DMS 273 (cell line): ENCODE measurements around the gene NLRP8.
"Not testable (repeated sequence)": the region's sequence is repeated elsewhere in the genome, so short reads cannot be mapped to it uniquely, and the experiment has no call there.

Experiments
- DNase-seq: peaks from one replicate; lab custom pipeline; 2025; ENCODE audit not compliant: unreplicated experiment; lab: John Stamatoyannopoulos, UW

NLRP8 gene

DNA sequence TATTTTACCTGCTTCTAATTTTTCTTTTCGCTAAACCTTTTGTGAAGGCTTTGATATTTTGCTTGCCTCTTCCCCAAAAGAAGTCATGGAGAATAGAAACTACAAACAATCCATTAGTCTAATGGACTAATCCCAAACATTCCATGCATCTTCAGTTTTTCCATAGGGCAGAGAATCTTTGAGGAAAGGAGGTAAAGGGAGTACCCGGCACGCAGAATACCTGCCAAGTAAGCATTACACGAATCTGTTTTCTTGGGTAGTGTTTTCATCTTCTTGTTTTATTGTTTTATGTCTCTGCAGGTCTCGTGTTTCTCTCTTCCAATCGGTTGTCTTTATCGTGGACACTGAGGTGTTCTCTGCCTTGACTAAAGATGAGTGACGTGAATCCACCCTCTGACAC lies at the start of gene NLRP8:
Gene NLRP8 (plus strand): TSS at position 301 of the 400 bp plus-strand sequence.
- DNase-seq, result no peak

DNA sequence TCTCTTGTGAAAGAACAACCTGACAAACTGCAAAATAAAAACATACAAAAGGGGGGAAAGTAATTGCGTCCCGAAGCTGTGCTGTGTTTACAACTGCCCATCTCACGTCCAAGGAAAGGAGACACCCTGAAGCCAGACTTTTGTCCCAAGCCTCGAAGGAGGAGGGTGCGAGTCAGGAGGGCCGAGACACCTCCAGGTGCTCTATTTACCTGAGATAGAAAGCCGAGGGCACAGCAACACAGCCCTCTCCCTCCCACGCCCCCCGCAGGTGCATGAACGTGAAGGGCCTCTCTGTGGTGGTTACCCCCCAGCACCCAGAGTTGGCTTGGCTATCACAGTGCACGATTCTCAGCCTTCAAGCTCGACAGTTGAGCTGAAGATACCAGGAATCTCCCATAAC lies 48.7 kb upstream of the NLRP8 start:
- no peak for DNase-seq

DNA sequence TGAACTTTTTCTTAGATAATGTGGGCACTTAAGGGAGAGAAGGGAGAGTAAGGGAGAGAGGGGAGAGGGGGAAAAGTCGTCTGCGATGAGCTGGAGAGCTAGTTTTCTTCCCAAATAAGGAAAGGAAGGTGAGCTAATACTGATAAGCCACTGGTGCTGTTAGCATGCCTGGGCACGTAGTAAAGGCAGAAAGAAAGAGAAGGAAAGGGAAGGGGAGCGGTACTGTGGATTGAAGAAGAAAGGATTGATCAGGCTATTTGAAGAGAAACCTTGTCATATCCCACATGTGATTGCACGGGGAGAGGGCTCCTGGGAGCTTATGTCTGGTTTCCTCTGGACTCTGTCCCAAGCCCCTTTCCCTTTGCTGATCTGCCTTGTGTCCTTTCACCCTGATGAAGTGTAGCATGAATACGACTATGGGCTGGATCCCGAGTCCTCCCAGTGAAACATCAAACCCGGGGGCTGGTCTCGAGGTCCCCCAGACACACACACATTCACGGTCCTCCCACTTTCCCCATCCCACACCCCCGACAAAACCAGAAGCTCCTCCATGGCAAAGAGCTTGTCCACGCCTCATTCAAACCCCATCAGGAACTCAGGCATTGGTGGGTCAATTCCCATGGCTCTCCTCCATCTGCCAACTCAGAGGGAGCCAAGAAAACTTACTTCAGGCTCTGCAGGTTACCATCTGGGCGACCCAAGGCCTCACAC lies 46.1 kb upstream of the NLRP8 start:
- peak; percentile 48 for DNase-seq

DNA sequence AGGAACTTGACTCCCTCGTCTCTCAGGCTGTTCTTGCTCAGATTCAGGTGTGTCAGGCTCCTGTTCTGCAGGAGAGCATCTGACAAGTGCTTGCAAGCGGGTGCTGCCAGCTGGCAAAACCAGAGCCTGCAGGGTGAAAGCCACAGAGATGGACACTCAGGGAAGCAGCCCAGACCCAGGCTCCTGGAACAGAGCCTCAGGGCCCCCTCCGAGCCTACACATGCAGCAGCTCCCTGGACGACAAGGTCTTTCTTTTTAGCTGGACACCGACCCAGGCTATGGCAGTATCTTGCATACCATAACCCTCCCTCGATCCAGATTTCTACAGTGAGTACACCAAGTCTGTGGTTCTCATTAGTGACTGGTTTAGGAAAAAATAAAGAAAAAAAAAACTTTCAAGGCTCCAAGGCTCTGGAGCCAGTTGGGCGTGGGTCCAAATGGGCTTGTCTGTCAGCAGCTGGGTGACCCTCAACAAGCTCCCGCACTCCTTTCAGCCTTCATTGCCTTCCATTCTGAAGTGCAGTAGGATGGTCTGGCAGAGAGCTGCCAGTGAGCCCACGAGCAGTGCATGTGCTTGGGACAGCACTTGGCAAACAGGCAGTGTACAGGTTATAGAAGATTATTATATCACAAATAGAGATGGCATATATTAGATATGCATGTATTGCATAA lies 45.4 kb upstream of the NLRP8 start:
- DNase-seq, result peak; percentile 13

DNA sequence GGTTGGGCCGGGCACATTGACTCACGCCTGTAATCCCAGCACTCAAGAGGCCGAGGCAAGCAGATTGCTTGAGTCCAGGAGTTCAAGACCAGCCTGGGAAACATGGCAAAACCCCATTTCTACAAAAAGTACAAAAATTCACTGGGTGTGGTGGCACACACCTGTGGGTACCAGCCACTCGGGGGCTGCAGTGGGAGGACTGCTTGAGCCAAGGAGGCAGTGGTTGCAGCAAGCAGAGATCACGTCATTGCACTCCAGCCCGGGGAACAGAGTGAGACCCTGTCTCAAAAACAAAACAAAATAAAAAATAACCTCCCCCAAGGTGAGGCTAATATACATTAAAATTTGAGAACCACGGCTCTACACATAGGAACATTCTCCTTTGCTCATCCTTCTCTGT lies 40.3 kb upstream of the NLRP8 start:
- DNase-seq, result no peak

DNA sequence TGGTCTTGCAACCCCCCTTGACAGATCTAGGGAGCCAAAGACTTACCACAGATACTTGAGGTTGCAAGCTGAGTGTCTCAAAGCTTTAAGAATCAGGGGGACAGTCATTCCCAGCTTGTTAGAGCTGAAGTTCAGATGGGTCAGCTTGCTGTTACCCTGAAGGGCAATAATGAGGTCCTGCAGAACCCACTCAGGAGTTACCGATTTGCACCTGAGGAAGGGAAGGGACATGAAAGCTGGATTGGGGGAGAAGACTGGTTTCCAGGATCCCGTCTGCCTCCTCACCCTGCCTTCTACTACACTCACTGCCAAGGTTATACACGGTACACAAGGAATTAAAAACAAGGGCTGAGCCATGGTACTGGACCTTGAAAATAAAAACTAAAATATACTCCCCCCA lies 39.9 kb upstream of the NLRP8 start:
- no peak for DNase-seq

DNA sequence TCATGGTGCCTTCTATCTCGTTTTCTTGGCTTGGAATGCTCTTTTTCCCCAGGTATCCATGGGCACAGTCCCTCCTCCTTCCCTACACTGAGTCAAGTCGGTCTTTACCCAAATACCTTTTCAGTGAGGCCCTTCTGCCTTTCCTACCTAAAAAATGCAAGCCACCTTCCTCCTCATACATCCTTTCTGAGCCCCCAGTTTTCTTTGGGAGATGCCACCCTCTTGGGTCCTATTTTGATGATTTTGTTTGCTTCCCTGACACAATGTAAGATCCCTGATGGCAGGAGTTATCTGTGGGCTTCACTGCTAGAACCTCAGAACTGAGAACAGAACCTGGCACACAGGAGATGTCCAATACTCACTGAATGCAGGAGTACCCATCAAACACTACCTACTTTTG lies 37.8 kb upstream of the NLRP8 start:
- DNase-seq, result no peak

DNA sequence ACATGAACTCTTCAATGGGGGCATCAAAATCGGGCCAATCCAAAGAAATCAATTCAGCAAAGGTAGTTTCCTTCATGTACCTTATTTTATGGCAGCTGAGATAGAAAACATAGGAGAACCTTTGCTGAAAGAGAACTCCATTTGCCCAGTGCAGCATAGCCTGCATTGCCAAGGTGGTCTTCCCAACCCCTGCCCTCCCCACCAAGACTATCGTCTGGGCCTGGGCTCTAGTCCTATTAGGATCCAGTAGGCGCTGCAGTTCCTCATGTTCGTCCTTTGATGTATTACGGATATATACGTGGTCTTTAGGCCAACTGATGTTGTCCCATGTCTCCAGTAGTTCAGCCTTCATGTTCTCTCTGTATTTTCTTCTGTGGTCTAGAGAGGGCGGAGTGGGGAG lies 34.7 kb upstream of the NLRP8 start:
- no peak for DNase-seq

DNA sequence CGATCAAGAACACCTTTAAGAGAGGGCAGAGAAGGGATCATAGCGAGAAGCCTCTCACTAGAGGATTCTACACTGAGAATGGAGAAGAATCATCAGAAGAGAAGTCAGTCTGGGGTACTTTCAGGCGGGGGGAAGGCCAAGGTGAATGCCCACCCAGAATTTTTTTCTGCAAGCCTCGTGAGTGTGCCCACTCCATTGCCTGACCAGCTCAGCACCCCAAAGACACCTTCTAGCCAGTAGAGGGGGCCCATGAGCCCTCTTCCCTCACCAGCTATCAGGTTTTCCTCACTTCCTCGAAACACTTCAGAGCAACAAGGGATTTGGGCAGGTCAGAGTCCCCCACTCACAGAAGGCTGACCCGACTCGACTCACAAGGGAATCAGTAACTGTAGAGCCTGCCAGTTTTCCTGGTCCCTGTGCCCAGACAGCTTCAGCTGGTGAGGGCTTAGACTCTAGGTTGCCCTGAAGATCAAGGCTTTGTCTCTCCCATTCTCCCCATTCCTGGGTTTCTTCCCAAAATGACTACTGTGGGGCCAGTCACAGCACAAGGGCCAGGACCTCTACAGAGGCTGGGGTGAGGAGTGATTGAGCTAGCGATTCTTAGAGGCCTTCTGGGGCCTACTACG lies 33.9 kb upstream of the NLRP8 start:
- DNase-seq, result peak; percentile 20

DNA sequence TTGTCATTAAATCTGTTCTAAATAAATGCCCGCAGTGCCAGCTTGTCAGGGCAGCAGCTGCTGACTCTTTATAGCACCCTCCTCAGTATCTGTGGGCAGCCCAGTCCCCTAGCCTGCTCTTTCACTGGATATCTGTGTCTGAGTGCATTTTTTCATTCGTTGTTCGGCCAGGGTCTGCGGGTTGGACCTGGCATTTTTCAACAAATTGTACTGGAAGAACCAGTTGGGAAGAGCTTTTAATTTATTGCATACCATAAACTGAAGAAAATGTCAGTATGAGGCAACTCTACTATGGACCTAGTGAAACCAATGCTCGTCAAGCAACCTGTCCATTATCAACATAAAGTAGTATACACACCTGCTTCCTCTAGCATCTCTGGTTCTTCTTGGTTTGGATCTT lies 24.1 kb upstream of the NLRP8 start:
- no peak for DNase-seq

DNA sequence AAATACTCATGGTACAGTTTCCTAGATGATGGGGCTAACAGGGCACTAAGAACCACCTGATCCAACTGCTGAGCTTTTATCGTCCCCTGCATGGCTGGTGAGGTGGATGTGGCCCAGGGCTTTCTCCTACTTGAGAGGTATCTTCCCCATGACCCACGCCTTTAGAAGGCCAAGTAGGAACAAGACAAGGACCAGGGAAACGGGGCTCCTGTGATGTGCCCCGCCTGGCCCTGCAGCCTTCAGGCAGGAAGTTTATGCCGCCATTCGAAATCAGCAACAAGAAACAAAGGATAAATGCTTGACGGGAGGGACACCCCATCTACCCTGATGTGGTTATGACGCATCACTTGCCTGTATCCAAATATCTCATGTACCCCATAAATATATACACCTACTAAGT lies 19.6 kb upstream of the NLRP8 start:
- DNase-seq, result no peak

DNA sequence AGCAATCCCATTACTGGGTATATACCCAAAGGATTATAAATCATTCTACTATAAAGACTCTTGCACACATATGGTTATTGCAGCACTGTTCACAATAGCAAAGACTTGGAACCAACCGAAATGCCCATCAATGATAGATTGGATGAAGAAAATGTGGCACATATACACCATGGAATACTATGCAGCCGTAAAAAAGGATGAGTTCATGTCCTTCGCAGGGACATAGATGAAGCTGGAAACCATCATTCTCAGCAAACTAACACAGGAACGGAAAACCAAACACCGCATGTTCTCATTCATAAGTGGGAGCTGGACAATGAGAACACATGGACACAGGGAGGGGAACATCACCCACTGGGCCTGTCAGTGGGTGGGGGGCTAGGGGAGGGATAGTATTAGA lies 18.4 kb upstream of the NLRP8 start:
- DNase-seq, result not testable (repeated sequence)

DNA sequence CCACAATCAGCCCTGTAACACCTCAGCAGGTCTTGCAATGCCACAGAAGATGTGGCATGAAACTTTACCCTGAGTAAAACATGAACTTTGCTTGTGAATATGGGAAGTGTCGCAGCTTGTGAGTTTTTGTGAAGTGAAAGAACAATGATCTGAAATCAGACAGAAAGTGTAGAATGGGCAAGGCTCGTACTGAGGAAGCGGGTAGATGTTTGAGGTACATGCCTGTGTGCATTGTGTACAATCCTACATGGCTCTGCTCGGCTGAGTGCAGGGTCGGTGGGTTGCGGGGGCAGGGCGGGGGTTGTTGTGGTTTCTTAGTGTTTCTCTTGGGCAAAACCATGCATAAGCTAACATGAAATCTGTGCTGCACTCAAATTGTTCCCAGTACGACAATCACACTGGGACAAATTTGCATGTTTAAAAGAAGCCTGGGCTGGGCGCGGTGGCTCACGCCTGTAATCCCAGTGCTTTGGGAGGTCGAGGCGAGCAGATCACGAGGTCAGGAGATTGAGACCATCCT lies 16.6 kb upstream of the NLRP8 start:
- no peak for DNase-seq

DNA sequence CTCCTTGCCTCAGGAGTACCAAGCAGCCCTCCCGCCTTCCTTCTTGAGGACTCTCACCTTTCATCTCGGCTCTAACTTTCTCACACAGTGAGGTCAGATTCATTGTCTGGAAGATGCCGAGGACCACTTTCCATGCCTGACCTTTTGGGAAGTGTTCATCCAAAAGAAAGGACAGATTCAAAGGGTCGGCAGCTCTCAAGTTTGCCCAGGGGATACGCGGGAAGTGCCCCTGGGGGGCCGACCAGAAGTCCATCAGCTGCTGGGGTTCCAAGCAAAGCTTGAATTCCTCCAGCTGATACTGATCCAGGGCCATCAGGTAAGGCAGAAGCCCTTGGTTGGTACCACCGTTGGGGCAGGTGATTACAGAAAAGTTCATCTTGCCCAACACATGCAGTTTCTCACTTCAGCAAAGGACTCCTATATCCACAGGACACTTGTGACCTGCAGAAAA lies 15.7 kb upstream of the NLRP8 start, which contains the start of gene NLRP13:
Gene NLRP13 (minus strand): TSS at position 401 of the 451 bp plus-strand sequence. CDS start 25 bp downstream, at position 376.
- no peak for DNase-seq

DNA sequence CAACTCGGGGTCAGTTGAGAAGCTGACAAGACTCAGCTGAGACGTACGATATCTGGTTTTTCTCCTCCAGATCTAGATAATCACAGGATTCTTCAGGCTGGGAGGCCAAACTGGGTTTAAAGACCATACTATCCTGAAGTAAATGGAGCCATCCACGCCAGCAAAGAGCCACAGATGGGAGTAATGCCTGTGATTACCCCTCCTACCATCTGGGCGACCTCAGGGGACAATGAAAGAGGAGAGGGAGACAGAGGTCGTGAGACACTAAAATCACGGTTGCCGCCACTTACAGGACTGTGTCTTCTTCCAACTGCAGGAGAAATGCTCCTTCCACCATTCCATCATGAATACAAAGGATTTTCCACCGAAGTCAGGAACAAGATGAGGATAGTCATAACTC lies 12.4 kb upstream of the NLRP8 start:
- no peak for DNase-seq

DNA sequence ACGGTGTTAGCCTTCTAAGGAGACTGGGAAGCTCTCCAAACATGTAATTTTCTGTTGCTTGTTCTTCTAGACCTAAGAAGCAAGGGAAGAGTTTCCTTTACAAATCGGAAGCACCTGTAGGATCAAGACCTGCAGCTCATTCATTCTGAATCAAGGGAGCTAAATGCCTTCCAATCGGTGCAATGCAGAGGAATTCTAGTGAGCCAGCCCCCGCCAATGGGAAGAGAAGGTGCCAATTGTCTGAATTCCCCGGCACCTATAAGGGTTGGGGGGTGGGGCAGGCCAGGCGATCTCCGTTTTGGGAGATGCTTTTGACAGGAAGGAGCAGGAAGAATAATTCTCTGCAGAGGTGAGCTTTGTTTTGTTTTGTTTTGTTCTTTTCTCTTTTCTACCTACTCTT lies 8.4 kb upstream of the NLRP8 start:
- no peak for DNase-seq

DNA sequence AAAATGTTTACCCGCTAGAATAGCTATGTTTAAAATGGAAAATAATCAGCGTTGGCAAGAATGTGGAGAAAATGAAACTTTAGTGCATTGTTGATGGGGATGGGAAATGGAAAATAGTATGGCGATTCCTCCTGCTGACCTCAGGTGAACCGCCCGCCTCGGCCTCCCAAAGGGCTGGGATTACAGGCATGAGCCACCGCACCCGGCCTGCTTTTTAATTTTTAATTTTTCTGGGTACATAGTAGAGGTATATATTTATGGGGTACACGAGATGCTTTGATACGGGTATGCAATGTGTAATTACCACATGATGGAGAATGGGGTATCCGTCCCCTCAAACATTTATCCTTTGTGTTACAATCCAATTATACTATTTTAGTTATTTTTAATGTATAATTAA lies 7.3 kb upstream of the NLRP8 start:
- DNase-seq, result no peak

DNA sequence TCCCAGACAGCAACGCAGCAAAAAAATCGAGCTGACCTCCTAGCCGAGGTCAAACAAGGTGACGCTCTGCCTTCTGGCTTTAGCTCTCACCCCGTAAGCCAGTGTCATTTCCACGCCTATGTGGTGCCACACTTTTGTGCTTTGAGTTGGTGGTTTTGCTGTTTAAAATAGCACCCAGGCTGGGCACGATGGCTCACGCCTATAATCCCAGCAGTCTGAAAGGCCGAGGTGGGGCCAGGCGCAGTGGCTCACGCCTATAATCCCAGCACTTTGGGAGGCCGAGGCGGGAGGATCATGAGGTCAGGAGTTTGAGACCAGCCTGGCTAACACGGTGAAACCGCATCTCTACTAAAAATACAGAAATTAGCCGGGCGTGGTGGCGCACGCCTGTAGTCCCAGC lies 2.9 kb downstream of the NLRP8 start:
- not testable (repeated sequence) for DNase-seq

DNA sequence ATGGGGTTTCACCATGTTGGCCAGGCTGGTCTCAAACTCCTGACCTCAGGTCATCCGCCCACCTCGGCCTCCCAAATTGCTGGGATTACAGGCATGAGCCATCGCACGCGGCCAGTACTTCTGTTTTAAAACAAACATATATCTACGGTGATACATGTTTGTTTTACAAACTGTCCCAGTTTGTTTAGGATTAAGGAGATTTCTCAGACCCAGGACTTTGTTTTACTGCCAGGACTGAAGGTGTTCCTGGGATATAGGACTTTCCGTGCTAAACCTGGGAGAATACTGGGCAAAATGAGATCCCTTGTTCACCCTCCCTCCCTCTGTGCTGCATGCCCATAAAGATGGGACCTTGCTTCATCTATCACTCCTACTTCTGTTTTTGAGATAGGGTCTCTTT lies 8.8 kb downstream of the NLRP8 start:
- no peak for DNase-seq

DNA sequence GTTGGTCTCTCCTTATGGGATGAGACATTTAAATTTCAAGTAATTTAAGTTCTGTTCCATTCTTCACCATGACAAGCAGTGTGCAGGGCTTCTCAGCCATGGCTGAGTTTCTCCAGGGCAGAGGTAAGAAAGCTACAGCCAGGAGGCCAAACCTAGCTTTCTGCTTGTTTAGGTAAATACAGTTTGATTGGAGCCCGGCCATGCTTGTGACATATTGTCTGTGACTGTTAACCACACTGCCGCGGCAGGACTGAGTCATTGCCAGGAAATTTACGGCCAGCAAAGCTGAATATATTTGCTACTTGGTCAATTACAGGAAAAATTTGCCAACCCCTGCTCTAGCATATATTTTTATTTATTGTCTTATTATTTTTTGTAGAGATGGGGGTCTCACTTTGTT lies 10.7 kb downstream of the NLRP8 start:
- no peak for DNase-seq

DNA sequence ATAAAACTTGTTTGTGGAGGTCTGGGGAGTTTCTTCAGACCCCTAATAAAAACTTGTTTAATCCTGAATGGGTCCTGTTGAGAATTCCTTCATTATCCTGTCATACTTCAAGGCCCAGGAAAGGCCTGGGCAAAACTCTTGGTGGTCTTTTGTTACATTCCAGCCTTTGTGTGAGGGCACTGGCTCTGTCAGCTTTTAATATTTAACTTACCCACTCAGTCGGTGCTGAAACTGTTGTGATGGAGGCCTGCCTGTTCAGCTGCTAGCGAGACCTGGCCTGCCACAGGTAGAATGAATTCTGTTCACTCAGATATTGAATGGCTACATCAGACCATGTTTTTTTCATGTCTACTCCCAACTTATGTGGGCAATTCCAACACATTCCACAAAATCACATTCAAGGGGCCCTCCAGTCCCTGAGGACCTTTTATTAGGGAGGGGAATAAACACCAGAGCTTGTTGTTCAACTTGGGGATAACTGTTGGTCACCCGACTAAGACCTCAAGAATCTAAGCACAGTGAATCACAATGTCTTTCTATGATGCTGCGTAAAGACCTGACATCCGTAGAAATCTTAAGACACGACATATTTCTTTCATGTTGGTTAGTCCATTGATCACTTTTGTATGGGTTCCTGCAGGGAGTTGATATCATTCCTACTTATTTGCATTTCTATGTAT lies 12.5 kb downstream of the NLRP8 start:
- DNase-seq, result no peak
